ENCODE results near the gene CDH4. TPM values are rescaled to one million over a fixed set of nuclear protein-coding genes. Genes with fewer than 3 reads are reported as not detected.

CDH4 gene
- total RNA-seq, 1 donor from 2014 or later = not detected

GRCh38 chr20:61868466-61869090 is 616.5 kb downstream of the CDH4 start:
- DNase-seq (no peak), ATAC-seq (ENCODE audit: low read depth) (no peak)
- H3K9me3 Mint-ChIP-seq = peaks cover 6% of the 10 kb centered on the region
- no peaks in the 10 kb centered on the region for H3K36me3 Mint-ChIP-seq (ENCODE audit: low read depth)
- H3K27ac Mint-ChIP-seq = no peak overlapping the region
- H3K4me3 Mint-ChIP-seq = no peak overlapping the region
- ChIA-PET POLR2A (no interaction called here), CTCF (no interaction called here)
- intact Hi-C loops (cut with micrococcal nuclease) = no loop called here
- no peak for TF ChIP-seq CTCF (IDR thresholded peaks at IDR 0.05)
- no peaks in the 10 kb centered on the region for H3K4me1 Mint-ChIP-seq
- peaks cover 4% of the 10 kb centered on the region for H3K27me3 Mint-ChIP-seq

GRCh38 chr20:61869750-61870507 is 617.9 kb downstream of the CDH4 start:
- POLR2A ChIA-PET = no interaction called here
- Mint-ChIP-seq H3K4me3 (no peak overlapping the region), H3K36me3 (ENCODE audit: low read depth) (no peaks in the 10 kb centered on the region), H3K4me1 (no peaks in the 10 kb centered on the region), H3K27me3 (peaks cover 4% of the 10 kb centered on the region), H3K9me3 (peaks cover 6% of the 10 kb centered on the region), H3K27ac (no peak overlapping the region)
- DNase-seq (no peak), ATAC-seq (ENCODE audit: low read depth) (no peak)
- CTCF ChIA-PET = no interaction called here
- intact Hi-C loops (cut with micrococcal nuclease) = no loop called here
- TF ChIP-seq CTCF (IDR thresholded peaks at IDR 0.05) = no peak

GRCh38 chr20:61871160-61871559 is 619.1 kb downstream of the CDH4 start:
- intact Hi-C loops (cut with micrococcal nuclease) = no loop called here
- H3K27ac Mint-ChIP-seq = no peak overlapping the region
- no peak overlapping the region for H3K4me3 Mint-ChIP-seq
- ChIA-PET CTCF (no interaction called here), POLR2A (no interaction called here)
- H3K9me3 Mint-ChIP-seq = no peaks in the 10 kb centered on the region
- H3K4me1 Mint-ChIP-seq = no peaks in the 10 kb centered on the region
- H3K36me3 Mint-ChIP-seq (ENCODE audit: low read depth) = no peaks in the 10 kb centered on the region
- peaks cover 4% of the 10 kb centered on the region for H3K27me3 Mint-ChIP-seq
- ATAC-seq (ENCODE audit: low read depth) = no peak
- no peak for TF ChIP-seq CTCF (IDR thresholded peaks at IDR 0.05)
- no peak for DNase-seq

- Mint-ChIP-seq H3K36me3 (ENCODE audit: low read depth) (no peaks in the 10 kb centered on the region), H3K4me1 (no peaks in the 10 kb centered on the region), H3K27ac (no peak overlapping the region), H3K9me3 (no peaks in the 10 kb centered on the region), H3K4me3 (no peak overlapping the region), H3K27me3 (no peaks in the 10 kb centered on the region)
- no peak for ATAC-seq (ENCODE audit: low read depth)
- CTCF ChIA-PET = no interaction called here
- no peak for DNase-seq
- no peak for TF ChIP-seq CTCF (IDR thresholded peaks at IDR 0.05)
- intact Hi-C loops (cut with micrococcal nuclease) = no loop called here
- POLR2A ChIA-PET = no interaction called here
Measured at GRCh38 chr20:61871913-61872312, 619.9 kb downstream of the CDH4 start.

- no peaks in the 10 kb centered on the region for H3K27me3 Mint-ChIP-seq
Measured at GRCh38 chr20:61872371-61872900, 620.4 kb downstream of the CDH4 start.

More at GRCh38 chr20:61872371-61872900, 620.4 kb downstream of the CDH4 start:
- TF ChIP-seq CTCF (IDR thresholded peaks at IDR 0.05) = no peak
- ChIA-PET CTCF (no interaction called here), POLR2A (no interaction called here)
- intact Hi-C loops (cut with micrococcal nuclease) = no loop called here
- H3K4me1 Mint-ChIP-seq = no peaks in the 10 kb centered on the region
- ATAC-seq (ENCODE audit: low read depth) (no peak), DNase-seq (no peak)
- H3K4me3 Mint-ChIP-seq = no peak overlapping the region
- no peaks in the 10 kb centered on the region for H3K36me3 Mint-ChIP-seq (ENCODE audit: low read depth)
- no peaks in the 10 kb centered on the region for H3K9me3 Mint-ChIP-seq
- no peak overlapping the region for H3K27ac Mint-ChIP-seq

Measured in activated B cell treated with CpG ODN at 0.5 μM for 24 hours (primary cell).